Activated CD4-positive, alpha-beta memory T cell treated with anti-CD3 and anti-CD28 coated beads for 36 hours (primary cell): ENCODE results near the gene DMAC2. TPM values are rescaled to one million over a fixed set of nuclear protein-coding genes. Genes with fewer than 3 reads are reported as not detected.

Experiments
- CTCF ChIA-PET: fragments of 350-600 bp; sonication (Branson Sonifier 250); formaldehyde crosslinking; loops from one replicate; lab custom pipeline; 2021; ENCODE audit warnings: antibody characterized with exemption, inconsistent platforms; lab: Charles Lee
- POLR2A ChIA-PET: fragments of 350-600 bp; sonication (Branson Sonifier 250); formaldehyde crosslinking; loops from one replicate; lab custom pipeline; 2021; ENCODE audit warnings: antibody characterized with exemption; lab: Charles Lee
- DNase-seq: peaks from one replicate; pipeline ENCODE4 v3.0.0-alpha.2; 2020
- H3K27ac Mint-ChIP-seq: one replicate; pipeline ENCODE4 v1.8.0; 2021; ENCODE audit warnings: mixed read lengths
- H3K27me3 Mint-ChIP-seq: one replicate; pipeline ENCODE4 v1.8.0; 2021; ENCODE audit warnings: mixed read lengths
- H3K36me3 Mint-ChIP-seq: one replicate; pipeline ENCODE4 v1.8.0; 2021; ENCODE audit warnings: mixed read lengths
- H3K4me1 Mint-ChIP-seq: one replicate; pipeline ENCODE4 v1.8.0; 2021; ENCODE audit warnings: low read depth, mixed read lengths
- H3K4me3 Mint-ChIP-seq: one replicate; pipeline ENCODE4 v1.8.0; 2021; ENCODE audit warnings: mild to moderate bottlenecking, mixed read lengths
- H3K9me3 Mint-ChIP-seq: one replicate; pipeline ENCODE4 v1.8.0; 2021; ENCODE audit warnings: mixed read lengths
- intact Hi-C: fragments of 100-400 bp; cut with micrococcal nuclease; formaldehyde crosslinking; loops from one replicate; pipeline ENCODE4 v1.15.1; 2023
- total RNA-seq, 2 experiments: library from RNA; stranded (reverse); gene quantifications; one replicate each; pipeline ENCODE4 v1.2.3, GENCODE V29; 2021

The DMAC2 gene
- total RNA-seq, 2 experiments from 2014 or later, result 47.5 to 47.8 TPM

DNA sequence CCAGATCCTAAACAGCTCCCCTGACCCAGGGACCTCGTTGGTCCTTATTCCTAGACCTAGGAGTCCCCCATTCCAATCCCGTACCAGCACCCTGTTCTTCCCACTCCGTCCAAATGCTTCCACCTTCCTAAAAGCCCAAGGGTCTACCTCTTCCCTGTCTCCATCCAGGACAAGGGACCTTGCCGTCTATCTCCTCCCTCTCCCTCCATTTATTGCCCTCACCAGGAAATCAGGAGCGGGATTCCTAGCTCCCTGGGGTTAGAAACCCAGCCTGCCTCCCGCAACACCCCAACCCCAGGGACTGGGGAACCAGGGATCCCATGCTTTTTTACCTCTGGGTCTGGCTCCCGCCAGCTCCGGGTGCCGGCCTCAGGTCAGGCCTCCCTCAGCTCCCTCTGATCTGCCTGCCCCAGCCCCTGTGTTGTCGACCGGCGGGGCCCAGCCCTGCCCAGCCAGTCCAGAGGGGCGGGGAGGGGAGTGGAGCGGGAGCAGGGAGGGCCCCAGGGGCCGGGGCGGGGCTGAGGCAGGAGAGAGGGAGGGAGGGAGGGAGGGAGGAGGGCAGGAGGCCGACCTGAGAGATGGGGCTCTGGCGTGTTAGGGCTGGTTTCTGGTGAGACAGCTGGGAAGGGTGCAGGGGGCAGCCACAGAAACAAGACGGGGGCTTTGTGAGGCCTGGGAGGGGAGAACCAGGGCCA lies 12.6 kb downstream of the DMAC2 start, which contains the start of gene B3GNT8:
TSS of gene B3GNT8 (minus strand) at position 423 of the 695 bp plus-strand sequence. CDS start 596 bp downstream, outside the sequence.
- Mint-ChIP-seq H3K27me3 (no peaks in the 10 kb centered on the region), H3K4me3 (peak within 1 kb of the TSS; percentile 67), H3K36me3 (peaks cover 11% of the 10 kb centered on the region), H3K9me3 (no peaks in the 10 kb centered on the region), H3K27ac (peak within 1 kb of the TSS; percentile 85), H3K4me1 (peaks cover 21% of the 10 kb centered on the region)
- DNase-seq, result peak; percentile 67
- CTCF ChIA-PET, result interaction anchor here (1.6 kb wide), 1 partner anchor 22 kb away, joined by 6 read pairs; no protein-coding TSS in a partner anchor
- intact Hi-C loops, result no loop called here
- POLR2A ChIA-PET, result interaction anchor here (0.7 kb wide), 1 partner anchor 76 kb away, joined by 3 read pairs; no protein-coding TSS in a partner anchor

DNA sequence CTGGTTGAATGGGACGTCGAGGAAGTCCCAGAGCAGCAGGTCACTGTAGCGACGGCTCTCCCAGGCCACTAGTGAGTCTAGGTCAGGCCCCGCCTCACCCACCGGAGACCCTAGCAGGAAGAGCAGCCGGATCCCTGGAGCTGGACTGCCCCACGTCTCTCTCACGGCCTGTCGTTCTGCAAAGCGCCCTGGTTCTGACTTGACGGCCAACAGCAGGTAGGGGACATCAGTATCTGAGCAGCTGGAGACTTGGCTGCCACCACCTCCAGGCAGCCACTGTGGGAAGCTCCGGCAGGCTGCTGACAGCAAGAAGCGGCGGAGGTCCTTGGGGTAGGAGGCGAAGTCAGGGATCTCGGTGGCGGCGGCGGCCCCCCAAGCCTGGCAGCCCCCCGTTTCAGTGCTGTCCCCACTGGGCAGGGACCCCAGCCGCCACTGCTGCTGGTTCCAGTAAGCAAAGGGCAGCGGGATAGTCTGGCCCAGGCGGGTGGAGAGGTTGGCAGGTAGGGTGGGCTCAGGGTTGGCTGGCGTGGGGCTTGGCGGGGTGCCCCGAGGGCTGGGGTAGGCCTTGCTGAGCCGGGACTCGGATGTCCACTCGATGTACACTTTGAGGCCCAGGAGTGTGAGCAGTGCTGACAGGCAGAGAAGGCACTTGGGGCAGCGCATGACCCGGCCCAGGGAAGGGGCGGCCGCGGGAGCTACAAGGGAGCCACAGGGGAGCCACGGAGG lies 13.4 kb downstream of the DMAC2 start:
- intact Hi-C loops, result no loop called here
- Mint-ChIP-seq H3K27ac (peak overlapping the region; percentile 51), H3K27me3 (no peaks in the 10 kb centered on the region)

DNA sequence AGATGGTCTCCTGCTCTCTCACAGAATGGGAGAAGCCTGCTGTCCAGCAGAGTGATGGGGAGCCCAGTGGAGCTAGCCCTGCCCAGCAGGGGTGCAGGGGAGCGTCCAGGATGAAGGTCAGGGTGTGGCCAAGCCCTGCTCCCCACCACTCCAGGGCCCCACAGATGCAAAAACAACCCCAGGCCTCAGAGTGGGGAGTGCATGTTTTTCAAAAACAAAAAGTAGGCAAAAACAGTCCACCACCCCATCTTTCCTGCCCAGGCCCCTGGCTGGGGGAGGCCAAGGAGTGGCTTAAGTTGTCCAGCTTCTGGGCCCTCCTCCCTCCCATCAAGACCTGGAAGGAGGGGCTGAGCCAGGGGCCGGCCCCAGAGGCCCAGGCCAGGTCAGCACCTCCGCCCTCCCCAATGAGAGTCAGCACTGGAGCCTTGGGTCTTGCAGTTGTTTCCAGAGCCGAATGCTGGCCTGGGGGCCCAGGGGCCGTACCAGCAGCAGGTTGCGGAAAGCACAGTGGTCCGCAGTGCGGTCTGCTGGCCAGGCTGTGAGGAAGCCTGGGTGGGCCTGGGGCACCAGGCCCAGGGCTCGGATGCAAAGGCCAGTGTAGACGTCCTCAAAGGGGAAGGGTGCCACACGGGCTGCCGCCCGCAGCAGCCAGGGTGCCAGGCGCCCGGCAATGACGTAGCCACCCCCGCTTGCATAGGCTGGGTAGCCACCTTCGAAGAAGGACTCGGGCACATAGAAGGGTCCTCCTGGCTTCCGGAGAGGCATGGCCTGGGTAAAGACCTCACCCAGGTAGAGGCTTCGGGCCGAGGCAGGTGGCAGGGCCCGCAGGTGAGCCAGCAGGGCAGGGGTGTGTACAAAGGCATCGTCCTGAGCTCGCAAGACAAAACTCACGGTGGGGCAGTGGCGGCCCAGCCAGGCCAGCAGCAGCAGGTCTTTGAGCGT lies 14.3 kb downstream of the DMAC2 start:
- Mint-ChIP-seq H3K9me3 (no peaks in the 10 kb centered on the region), H3K4me3 (no peak overlapping the region), H3K27me3 (no peaks in the 10 kb centered on the region), H3K27ac (no peak overlapping the region), H3K36me3 (peaks cover 9% of the 10 kb centered on the region), H3K4me1 (peaks cover 21% of the 10 kb centered on the region)
- CTCF ChIA-PET, result no interaction called here
- POLR2A ChIA-PET, result no interaction called here
- intact Hi-C loops, result no loop called here
- no peak for DNase-seq

More for the DNA sequence above, 13.4 kb downstream of the DMAC2 start:
- H3K4me1 Mint-ChIP-seq, result peaks cover 21% of the 10 kb centered on the region
- no peak overlapping the region for H3K4me3 Mint-ChIP-seq
- ChIA-PET POLR2A (interaction anchor here (0.7 kb wide), 1 partner anchor 75 kb away, joined by 3 read pairs; no protein-coding TSS in a partner anchor), CTCF (interaction anchor here (1.6 kb wide), 1 partner anchor 23 kb away, joined by 6 read pairs; no protein-coding TSS in a partner anchor)
- no peak for DNase-seq
- peaks cover 6% of the 10 kb centered on the region for H3K36me3 Mint-ChIP-seq
- H3K9me3 Mint-ChIP-seq, result no peaks in the 10 kb centered on the region

DNA sequence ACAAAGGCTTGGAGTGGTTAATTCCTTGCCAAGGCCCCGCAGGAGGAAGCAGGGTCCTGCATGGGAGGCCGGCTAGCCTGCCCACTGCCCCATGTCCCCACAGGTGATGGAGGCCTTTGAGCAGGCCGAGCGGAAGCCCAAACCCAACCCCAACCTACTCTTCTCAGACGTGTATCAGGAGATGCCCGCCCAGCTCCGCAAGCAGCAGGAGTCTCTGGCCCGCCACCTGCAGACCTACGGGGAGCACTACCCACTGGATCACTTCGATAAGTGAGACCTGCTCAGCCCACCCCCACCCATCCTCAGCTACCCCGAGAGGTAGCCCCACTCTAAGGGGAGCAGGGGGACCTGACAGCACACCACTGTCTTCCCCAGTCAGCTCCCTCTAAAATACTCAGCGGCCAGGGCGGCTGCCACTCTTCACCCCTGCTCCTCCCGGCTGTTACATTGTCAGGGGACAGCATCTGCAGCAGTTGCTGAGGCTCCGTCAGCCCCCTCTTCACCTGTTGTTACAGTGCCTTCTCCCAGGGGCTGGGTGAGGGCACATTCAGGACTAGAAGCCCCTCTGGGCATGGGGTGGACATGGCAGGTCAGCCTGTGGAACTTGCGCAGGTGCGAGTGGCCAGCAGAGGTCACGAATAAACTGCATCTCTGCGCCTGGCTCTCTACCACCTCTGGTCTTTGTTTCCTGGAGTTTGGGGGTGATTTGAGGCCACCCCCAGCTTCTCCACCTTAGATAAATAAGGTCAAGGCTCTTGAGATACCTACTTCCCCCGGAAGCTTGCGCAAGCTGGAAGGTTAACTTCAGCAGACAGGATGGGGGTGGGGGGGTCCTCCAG lies 15.2 kb downstream of the DMAC2 start:
- H3K9me3 Mint-ChIP-seq, result no peaks in the 10 kb centered on the region
- POLR2A ChIA-PET, result interaction anchor here (0.6 kb wide), 1 partner anchor 126 kb away, joined by 3 read pairs; no protein-coding TSS in a partner anchor
- H3K36me3 Mint-ChIP-seq, result peaks cover 9% of the 10 kb centered on the region
- H3K27ac Mint-ChIP-seq, result no peak overlapping the region
- no peaks in the 10 kb centered on the region for H3K27me3 Mint-ChIP-seq
- intact Hi-C loops, result no loop called here
- peaks cover 21% of the 10 kb centered on the region for H3K4me1 Mint-ChIP-seq
- CTCF ChIA-PET, result interaction anchor here (0.7 kb wide), 1 partner anchor 256 kb away, joined by 3 read pairs; no protein-coding TSS in a partner anchor
- no peak overlapping the region for H3K4me3 Mint-ChIP-seq
- DNase-seq, result no peak

DNA sequence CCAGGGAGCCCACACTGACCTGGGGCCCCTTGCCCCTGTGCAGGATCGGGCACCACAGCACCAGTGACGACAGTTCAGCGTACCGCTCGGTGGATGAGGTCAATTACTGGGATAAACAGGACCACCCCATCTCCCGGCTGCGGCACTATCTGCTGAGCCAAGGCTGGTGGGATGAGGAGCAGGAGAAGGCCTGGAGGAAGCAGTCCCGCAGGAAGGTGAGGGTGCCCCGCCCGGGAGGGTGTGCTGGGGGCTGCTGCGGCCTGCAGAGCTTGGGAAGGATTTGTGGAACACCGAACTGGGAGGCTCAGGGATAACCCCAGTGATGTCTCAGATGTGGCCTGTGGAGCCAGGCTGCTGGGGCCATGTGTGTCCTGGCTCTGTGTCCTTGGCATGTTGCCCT lies 16.8 kb downstream of the DMAC2 start:
- Mint-ChIP-seq H3K27me3 (no peaks in the 10 kb centered on the region), H3K36me3 (peaks cover 16% of the 10 kb centered on the region)
- intact Hi-C loops, result no loop called here

DNA sequence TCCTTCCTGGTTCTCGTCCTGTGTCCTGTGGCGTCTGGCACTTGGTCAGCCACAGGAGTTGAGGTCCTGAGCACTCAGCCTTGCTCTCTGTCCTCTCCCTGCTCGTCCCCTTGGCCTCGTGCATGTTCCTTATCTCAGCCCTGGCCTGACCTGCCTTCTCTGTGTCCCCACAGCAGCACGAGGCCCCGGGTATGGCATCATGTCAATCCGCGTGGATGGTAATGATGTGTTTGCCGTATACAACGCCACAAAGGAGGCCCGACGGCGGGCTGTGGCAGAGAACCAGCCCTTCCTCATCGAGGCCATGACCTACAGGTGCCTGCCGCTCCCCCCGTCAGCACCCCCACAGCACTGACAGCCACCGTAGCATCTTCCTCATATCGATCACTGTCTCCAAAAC lies 17.3 kb downstream of the DMAC2 start:
- Mint-ChIP-seq H3K4me3 (no peak overlapping the region), H3K27me3 (no peaks in the 10 kb centered on the region), H3K4me1 (peaks cover 7% of the 10 kb centered on the region), H3K27ac (no peak overlapping the region), H3K9me3 (no peaks in the 10 kb centered on the region), H3K36me3 (peaks cover 16% of the 10 kb centered on the region)
- ChIA-PET CTCF (no interaction called here), POLR2A (no interaction called here)
- no peak for DNase-seq
- intact Hi-C loops, result no loop called here

More for the DNA sequence above, 16.8 kb downstream of the DMAC2 start:
- Mint-ChIP-seq H3K9me3 (no peaks in the 10 kb centered on the region), H3K4me3 (no peak overlapping the region), H3K4me1 (peaks cover 12% of the 10 kb centered on the region), H3K27ac (no peak overlapping the region)
- CTCF ChIA-PET, result no interaction called here
- POLR2A ChIA-PET, result no interaction called here
- DNase-seq, result no peak

DNA sequence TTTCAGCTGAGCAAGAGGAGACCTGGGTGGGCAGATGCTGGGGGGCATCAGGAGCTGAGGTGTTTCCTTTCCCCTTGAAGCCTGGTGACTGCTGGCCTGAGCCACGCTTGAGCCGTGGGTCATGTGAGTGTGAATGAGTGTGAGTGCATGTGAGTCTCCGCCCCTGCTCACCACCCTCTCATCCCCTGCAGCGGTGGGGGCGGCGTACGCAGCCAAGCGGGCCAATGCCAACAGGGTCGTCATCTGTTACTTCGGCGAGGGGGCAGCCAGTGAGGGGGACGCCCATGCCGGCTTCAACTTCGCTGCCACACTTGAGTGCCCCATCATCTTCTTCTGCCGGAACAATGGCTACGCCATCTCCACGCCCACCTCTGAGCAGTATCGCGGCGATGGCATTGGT lies 17.7 kb downstream of the DMAC2 start:
- peaks cover 5% of the 10 kb centered on the region for H3K4me1 Mint-ChIP-seq
- H3K27me3 Mint-ChIP-seq, result no peaks in the 10 kb centered on the region
- POLR2A ChIA-PET, result no interaction called here
- H3K27ac Mint-ChIP-seq, result no peak overlapping the region
- intact Hi-C loops, result no loop called here
- H3K36me3 Mint-ChIP-seq, result peaks cover 16% of the 10 kb centered on the region
- H3K4me3 Mint-ChIP-seq, result no peak overlapping the region
- DNase-seq, result no peak
- CTCF ChIA-PET, result no interaction called here
- H3K9me3 Mint-ChIP-seq, result no peaks in the 10 kb centered on the region

DNA sequence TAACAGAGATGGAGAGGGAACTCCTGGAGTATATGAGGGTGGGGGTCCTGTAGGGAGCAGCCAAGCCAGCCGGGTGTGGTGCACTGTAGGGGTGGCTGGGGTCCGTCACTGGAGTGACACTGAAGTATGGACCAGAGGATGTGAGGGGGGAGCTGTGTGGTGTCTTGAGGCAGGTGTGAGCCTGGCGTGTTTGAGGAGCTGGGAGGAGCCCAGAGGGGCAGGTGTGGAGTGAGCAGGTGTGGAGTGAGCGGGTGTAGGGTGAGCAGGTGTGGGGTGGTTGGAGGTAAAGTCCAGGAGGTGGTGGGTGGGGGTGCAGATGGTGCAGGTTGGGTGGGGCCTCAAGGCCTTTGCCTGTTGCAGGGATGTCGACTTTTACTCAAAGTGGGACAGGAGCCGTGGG lies 18.4 kb downstream of the DMAC2 start:
- Mint-ChIP-seq H3K4me1 (peaks cover 2% of the 10 kb centered on the region), H3K4me3 (no peak overlapping the region), H3K27me3 (no peaks in the 10 kb centered on the region), H3K36me3 (peaks cover 16% of the 10 kb centered on the region), H3K9me3 (no peaks in the 10 kb centered on the region), H3K27ac (no peak overlapping the region)
- DNase-seq, result no peak
- CTCF ChIA-PET, result no interaction called here
- intact Hi-C loops, result no loop called here
- POLR2A ChIA-PET, result no interaction called here

DNA sequence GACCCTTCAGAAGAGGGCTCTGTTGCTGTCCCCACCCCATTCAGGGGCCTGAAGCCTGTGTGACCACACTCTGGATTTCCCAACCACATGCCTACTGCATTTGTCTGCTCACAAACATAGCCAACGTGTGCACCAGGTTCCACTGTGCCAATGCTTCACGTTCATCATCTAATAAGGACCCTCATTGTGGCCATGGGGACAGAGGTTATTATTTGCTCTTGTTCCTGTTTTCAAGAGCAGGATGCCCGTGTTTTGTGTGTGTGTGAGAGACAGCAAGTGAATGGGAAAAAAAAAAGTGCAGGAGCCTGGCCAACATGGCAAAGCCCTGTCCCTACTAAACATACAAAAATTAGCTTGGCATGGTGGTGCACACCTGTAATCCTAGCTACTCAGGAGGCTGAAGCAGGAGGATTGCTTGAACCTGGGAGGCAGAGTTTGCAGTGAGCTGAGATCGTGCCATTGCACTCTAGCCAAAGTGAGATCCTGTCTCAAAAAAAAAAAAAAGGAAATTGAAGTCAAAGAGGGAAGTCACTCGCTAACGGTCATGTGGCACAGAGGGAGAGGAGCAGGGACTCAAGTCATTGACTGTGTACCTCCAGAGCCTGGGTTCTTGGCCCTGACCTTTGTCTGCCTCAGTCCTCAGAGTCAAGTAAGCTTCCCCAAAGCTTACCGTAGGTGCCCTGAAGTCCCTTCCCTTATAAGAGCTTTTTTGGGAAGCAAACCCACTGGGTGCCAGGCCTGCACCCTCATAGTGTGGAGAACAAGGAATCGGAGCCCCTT lies 19.4 kb downstream of the DMAC2 start:
- no peak for DNase-seq
- ChIA-PET POLR2A (no interaction called here), CTCF (interaction anchor here (0.7 kb wide), 1 partner anchor 149 kb away, joined by 3 read pairs; no protein-coding TSS in a partner anchor)
- Mint-ChIP-seq H3K9me3 (no peaks in the 10 kb centered on the region), H3K36me3 (peaks cover 16% of the 10 kb centered on the region), H3K27me3 (no peaks in the 10 kb centered on the region), H3K4me3 (no peak overlapping the region), H3K4me1 (no peaks in the 10 kb centered on the region), H3K27ac (no peak overlapping the region)
- intact Hi-C loops, result no loop called here

DNA sequence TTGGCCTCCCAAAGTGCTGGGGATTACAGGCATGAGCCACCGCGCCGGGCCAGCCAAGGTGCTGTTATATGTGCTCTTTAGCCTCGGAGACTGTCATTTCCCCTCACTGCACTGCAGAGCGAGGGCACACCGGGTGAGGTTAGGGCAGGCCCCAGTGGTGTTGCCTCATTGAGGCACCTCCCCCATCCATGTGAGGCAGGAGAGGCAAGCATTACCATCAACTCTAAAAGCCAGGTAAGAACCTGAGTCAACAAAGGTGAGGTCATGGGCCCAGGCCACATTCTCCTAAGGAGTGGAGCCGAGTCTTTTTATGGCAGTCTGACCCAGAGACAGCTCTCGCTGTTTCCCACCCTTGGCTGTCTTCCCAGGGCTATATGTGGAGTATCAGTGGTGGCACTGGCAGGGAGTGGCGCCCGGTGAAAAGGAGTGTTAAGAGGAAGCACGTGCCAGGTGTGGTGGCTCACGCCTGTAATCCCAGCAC lies 23.5 kb downstream of the DMAC2 start:
- ChIA-PET POLR2A (no interaction called here), CTCF (no interaction called here)
- no peak for DNase-seq
- Mint-ChIP-seq H3K36me3 (peaks cover 21% of the 10 kb centered on the region), H3K9me3 (no peaks in the 10 kb centered on the region), H3K27me3 (no peaks in the 10 kb centered on the region), H3K27ac (no peak overlapping the region), H3K4me3 (no peak overlapping the region), H3K4me1 (no peaks in the 10 kb centered on the region)
- intact Hi-C loops, result no loop called here
